D341Med (cell line): ENCODE results near the gene CPLX1.

Source experiments
- DNase-seq: peaks from one replicate; pipeline ENCODE4 v3.0.0; 2012; ENCODE audit warnings: low spot score

Gene CPLX1

DNA sequence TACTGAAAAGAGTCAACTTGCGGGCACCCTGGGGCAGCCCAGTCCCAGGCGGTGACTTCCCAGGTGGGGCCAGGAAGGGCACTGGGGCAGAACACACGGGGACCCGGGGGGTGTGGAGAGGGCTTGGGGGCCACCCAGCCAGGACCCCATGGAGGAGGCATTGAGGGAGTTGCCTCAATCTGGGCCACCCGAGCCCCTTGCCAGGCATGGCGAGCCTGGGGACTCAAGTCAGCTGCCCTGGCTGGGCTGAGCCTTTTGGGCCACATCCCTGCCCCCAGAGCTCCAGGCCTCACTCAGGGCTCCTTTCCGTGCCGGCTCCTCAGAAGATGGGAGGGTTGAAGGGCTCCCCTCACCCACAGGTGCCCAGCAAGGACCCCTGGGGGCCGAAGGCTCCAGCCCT, 6.6 kb upstream of the CPLX1 start:
- no peak for DNase-seq

DNA sequence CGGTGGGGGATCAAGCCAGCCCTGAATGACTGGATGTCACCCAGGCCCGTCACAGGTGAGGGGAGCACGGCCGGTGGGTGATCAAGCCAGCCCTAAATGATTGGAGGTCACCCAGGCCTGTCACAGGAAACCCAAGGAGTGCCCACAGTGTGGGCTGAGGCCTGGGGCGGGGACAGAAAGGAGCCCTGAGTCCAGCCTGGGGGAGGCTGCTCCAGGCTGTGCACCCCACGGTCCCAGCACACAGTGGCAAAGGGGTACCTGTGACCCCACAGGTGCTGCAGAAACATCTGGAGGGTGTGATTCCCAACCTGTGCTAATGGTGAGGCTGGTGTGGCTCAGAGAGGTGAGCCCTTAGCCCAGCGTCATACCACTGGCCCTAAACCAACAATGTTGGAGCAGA, 6.2 kb upstream of the CPLX1 start:
- no peak for DNase-seq

DNA sequence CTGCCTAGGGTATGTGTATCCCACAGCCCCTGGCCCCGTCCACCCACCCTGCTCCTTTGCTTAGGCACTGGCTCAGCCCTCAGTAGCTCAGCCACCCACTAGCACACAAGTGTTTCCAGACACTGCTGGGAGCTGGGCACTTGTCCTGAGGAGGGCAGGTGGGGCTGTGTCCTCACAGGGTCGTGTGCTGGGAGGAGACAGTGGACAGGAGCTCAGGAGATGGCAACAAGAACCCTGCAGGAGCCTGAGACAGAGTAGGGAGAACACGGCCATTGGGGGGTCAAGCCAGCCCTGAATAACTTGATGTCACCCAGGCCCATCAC, 5.5 kb upstream of the CPLX1 start:
- DNase-seq = no peak

DNA sequence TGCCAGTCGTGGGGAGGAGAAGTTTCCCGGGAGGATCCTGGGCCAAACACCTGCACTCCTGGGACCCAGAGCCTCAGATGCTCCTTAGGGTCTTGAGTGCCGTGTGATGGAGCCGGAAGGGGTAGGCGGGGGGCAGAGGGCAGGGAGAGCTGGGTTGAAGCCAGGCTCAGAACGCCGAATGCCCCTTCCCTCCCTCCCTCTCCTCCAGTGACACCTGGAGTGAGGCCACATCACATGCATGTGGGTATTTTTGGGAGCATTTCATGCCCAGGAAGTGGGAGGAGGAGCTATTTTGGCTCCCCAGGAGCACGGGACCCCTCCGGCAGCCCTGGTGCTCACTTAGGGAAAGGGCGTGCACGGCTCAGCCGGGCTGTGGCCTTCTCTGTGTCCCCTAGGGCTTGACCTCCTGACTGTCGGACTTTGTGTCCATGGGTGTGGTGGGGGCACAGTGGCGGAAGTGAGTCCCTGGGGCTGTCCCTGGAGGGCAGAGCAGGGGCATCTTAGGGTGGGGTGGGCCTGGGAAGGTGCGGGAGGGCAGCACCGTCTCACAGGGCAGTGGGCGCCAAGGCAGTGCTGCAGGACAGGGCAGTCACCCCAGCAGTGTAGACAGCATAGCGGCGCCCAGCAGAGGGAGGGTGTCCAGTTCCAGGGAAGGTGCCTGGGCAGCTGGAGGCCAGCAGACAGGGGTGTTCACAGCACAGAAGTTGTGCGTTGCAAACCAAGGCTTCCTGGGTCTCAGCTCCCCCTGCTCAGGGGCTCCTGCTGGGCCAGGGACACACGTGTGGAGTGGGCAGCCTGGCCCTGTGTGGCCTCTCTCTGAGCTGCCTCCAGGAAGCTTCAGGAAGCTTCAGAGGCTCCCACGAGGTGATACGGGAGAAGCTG, 4.9 kb upstream of the CPLX1 start:
- no peak for DNase-seq

DNA sequence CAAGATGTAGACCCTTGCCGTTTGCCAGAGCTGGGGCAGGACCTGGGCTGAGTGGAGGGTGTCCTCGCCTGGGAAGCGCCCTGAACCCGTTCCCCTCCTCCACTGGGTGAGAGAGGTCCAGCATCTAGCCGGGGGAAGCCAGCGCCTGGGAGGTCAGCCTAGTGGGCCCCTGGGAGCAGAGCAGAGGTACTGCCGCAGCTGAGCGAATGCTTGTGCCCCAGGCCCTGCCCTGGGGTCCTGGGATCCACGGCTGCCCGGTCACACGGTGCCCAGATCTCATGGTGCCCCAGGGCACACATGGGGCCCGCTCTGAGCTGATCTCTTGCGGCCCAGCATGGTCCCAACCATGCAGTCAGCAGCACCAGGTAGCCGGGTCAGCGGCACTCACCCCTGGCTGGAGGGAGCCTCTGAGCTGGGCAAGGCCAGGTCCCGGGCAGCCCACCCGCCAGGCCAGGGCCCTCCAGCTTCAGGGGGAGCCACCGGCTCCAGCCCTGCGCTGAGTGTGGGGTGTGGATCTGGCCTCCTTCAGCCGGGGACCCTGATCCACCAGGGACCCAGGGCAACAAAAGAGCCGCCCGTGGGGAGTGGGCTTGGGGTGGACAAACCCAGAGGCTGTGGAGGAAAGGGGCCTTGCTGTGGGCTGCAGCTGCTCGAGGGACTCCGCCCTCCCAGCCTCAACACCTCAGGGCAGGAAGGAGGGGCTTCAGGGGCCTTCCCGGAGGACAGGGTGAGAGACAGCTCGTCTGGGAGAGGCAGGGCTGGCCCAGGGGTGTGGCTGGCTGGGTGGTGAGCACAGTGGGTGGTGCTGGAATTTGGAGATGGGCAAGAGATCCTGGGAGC, 4.1 kb upstream of the CPLX1 start:
- DNase-seq = no peak

DNA sequence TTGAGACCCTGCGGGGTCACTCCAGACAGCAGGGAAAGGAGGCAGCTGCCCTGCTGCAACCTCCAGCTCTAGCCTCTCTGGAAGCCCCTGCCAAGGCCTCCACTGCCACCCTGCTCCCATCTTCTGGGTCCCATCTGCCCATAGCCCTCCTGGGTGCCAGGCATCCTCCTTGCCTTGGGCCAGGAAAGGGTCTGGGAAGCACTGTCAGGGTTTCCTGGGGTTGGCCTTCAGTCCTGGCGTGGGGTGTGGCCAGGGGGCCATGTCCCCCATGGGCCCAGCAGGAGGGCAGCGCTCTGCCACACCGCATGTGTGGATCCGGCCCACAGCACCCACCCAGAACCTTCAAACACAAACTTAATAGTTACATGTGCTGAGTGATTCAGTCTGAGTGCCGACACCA, 3.4 kb upstream of the CPLX1 start:
- DNase-seq = no peak

DNA sequence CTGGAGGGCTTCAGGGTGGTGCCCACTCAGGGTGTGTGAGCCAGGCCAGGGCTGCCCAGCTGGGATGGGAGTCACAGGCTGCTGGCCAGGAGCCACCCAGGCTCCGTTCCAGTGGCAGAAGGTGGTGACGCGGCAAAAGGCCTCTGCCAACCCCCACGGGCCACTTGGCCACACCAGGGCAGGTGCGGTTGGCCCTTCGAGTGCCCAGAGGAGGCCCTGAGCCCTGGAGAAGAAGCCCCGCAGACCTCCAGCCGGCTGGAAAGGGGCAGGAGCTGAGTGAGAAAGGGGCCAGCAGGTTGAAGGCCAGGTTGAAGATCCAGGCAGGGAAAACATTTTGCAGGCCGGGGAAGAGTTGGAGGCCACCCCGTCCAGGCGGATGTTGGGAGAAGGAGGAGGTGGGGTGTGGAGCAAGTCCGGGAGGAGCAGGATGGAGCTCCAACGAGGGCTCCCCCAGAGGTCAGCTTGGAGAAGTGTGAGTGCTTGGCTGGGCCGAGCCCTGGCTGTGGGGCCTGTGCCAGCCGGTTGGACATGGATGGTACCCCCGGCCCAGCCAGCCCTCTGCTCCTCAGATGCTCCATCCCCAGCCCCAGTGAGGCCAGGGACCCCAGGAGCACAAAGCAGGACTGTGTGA, 2.8 kb upstream of the CPLX1 start:
- no peak for DNase-seq

DNA sequence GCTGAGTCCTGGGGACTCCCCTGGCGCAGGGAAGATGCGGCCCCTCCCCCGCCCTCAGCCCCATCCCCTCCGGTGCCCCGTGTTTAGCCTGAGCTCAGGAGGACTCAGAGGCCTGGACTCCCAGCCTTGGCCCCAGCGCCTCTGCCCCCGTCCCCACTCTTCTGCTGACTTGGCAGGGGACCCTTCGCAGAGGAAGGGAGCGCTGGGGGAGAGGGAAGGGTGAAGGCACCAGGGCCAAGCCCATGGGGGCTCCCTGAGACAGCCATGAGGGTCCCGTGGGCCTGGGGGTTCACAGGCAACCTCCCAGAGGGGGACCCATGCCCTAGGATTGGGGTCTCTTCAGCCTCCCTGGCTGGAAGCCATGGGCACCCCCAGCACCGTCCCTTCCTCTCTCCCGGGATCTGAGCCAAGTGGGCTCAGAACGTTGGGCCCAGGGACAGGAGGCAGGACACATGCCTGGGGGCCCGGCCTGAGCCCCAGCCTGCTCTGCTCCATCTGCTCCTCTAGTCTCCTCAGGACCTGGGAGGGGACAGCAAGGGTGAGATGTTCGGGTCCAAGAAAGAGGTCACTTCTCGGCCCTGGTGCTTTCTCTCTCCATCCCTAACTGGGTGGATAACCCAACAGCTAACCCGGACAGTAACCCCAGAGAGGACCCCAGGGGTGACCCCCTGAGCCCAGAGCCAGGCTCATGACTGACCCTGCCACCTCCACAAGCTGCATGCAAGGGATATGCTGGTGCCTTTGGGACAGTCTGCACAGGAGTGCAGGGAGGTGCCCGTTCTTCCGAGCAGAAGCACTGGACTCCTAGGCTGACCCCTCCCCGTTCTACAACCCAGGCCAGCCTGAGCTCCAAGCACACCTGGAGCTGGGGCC, 1.5 kb upstream of the CPLX1 start:
- no peak for DNase-seq

DNA sequence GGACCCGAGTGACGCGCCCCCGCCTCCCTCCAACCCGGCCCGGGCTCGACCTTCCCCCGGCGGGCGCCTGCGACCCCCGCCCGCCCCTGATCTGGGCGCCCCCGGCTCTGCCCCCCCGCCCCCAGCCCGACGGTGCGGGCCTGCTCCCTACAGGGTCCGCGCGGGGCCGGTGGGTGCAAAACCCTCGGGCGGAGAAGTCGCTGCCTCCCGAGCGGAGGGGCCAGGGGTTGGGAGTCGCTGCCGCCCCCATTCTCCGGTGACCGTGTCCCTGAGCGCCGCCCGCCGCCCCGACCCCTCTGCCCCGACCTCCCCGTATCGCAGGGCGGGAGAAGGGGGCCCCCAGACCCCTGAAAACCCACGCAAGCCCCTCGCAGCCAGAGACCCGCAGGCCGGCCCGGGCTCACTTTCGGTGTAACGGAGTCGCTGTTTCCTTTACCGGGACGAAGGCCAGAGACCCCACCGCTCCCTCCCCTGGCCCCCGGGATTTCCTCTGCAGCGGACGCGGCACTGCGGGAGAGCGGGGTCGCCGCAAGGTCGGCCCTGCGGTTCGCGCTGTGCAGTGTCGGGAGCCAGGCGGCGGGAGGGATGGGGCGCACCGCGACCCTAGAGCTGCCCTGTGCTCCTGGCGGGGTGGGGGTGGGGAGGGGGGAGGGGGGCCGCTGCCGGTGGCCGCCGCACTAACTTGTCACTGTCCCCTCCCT, 729 bp upstream of the CPLX1 start:
- peak; percentile 89 for DNase-seq

DNA sequence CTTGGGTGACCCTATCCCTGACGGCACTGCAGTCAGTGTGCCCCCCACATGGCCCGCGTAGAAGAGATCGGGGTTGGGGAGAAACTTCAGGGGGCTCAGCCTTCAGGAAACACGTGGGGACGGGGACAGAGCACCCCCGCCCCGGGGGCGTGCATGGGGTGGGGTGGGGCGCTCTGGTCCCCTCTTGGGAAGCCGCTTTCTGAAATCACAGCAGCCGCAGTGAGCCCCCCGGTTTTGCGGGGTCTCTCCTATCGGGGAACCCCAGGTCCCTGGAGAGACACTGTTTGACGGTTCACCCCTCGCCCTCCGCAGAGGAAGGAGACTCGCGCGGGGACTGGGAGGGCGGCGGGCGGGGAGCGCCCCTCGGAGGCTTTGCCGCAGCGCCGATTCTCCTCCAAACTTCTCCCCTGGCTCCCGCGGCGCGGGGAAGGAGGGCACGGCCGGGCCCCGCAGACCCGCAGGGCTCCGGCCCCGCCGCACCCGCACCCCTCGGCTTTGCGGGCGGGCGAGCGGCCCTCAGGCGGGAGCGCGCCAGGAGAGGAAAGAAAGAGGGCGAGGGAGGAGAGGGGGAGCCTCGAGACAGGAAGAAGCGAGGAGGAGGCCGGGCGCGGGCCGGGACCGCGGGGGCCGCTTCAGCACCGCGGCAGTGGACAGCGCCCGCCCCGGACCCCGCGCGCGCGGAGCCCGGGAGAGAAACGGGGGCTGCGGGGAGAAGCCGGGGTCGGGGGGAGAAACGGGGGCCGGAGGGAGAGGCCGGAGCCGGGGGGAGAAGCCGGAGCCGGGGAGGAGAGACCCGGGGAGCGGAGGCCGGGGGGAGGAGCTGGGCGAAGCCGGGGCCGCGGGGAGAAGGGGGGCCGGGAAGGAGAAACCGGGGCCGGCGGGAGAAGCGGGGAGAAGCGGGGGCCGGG, 612 bp downstream of the CPLX1 start:
- peak; percentile 68 for DNase-seq

DNA sequence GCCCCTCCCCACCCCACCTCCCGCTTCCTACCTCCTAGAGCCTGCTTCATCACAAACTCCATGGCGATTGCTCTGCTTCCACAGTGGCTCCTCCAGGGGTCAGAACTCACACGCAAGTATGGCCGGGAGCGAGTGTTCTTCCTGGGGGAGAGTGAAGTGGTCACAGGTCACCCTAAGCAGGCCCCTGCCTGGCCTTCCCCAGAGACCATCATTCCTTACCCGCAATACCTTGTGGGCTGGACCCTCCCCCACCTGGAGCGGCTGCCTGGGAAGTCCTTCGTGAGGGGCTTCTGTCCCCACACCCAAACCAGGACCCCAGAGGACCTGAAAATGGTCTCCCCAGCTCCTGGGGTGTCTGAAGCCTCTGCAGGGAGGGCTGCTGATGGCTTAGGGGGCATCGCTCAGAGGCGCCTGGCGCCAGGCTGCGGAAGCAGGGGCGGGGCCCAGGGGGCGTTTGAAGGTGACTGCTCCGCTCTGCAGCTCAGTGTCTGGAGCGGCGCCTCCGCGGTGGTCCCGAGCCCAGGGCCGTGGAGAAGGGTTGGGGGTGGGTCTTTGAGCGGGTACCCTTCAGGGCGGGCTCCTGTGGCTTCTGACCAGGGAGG, 1.4 kb downstream of the CPLX1 start:
- peak; percentile 77 for DNase-seq

DNA sequence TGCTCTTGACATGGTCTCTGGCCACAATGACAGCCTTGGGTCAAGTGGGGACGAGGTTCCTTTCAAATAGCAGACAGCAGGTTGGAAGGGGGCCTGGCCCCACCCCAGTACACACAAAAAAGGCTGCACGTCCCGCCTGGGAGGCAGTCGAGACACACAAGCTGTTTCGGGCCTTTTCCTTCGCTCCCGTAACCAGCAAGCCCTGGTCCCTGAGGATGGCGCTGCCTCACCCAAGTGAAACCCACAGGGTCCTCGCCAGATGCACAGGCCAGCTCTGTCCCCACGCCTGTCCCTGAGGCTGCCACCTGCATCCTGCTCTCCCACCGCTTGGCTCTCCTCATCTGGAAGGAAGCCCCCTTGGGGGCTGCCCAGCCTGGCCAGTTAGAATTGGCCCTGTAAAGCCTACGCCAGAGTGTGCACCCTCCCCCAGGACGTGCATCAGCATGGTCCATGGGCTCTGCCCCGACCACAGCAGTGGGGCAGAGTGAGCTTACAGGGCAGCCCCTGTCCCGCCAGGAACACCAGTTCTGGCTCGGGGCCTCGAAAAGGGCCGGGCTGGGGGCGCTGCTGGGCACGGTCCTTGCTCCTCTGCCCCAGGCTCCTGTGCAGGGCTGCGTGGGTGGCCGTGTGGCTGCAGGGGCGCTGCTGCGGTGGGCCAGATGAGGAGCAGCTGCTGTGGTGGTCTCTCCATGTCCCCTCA, 2.0 kb downstream of the CPLX1 start:
- DNase-seq = peak; percentile 42

DNA sequence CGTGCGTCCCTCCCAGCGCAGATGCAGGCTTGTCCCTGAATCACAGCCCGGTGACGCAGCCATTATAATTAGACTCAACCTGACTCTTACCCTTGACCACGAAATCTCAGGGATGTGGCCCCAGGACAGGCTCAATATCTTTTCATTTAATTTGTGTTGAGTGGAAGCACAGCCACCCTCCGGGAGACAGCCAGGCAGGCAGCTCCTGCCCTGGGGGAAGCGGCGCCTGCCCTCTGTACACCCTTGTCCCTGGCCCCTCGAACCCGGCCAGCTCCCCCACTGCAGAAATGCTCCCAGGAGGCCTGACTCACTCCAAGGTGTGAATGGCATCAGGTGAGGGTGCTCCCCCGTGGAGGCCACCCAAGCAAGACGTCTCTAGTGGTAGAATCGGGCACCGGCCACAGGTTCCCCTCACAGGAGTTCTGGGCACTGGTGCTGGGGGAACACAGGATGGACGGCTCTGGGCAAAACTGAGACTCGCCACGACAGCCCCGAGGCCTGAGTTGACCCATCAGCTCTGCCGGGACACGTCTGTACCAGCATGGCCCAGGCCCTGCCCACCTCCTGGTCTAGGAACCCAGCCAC, 2.7 kb downstream of the CPLX1 start:
- no peak for DNase-seq

DNA sequence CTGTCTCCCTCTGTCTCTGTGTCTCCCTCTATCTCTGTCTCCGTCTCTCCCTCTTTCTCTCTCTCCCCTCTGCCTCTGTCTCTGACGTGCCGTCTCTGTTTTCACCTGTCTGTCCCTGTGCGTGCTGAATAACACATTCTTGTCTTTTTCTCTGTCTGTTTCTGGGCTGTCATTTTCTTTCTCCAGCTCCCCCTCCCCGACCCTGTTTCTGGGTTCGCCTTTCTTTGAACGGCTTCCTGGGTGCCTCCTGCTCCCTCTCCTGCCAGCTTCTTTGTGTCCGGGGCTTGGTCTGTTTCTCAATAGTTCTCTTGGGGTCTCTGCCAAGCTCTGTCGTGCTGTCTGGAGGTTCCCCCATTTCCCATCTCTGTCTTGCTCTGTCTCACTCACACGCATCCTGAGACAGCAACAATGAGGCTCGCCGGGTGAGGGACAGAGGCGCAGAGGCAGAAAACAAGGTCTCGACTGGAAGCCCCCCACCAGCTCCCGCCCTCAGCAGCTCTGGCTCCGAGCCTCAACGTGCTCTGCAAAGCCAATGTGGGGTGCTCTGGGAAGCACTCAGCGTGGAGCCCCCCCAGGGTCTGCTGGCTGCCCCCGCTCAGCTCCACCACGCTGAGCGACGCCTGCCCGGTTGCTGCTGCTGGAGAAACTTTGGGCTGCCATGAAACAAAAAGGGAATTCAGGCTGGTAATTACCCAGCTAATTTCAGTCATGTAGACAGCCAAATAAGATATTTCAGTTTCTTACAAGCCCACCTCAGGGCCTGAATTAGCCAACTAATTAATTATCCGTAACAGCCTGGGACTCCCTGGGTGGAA, 3.4 kb downstream of the CPLX1 start:
- no peak for DNase-seq

DNA sequence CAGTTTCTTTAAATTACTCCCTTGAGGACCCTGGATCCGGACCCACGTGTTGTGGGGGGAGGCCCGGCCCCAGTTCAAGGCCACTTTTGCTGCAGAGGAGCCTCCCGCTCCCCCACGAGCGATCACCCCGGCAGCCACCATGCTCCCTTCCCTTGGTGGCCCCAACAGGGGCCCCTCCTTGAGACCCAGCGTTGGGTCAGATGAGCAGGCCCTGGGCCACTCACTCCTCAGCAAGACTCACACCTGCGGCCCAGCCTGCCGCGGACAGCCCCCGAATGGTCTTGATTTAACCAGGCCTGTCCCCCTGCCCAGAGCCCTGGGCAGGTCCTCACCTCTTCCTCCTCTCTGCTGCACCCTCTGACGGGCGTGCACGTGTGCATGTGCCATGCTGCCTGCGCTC, 4.3 kb downstream of the CPLX1 start:
- no peak for DNase-seq

DNA sequence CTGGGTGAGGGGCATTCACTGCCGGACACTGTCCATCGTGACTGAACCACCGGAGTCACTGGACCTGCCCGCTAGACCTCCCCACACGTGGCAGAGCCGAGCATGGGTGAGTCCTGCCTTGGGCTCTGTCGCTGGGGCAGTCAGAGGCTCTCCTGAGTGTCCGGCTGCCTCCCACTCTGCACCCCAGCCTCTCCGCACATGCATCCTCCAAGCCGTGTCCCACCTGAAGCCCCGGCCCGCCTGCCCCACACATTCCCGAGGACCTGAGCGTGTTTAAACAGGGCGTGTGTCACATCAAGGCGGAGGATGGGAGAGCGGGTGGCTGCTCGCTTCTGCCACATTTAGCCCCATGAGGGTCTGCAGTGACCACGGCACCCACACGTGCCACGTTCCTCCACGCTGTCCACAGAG, 4.7 kb downstream of the CPLX1 start:
- no peak for DNase-seq

DNA sequence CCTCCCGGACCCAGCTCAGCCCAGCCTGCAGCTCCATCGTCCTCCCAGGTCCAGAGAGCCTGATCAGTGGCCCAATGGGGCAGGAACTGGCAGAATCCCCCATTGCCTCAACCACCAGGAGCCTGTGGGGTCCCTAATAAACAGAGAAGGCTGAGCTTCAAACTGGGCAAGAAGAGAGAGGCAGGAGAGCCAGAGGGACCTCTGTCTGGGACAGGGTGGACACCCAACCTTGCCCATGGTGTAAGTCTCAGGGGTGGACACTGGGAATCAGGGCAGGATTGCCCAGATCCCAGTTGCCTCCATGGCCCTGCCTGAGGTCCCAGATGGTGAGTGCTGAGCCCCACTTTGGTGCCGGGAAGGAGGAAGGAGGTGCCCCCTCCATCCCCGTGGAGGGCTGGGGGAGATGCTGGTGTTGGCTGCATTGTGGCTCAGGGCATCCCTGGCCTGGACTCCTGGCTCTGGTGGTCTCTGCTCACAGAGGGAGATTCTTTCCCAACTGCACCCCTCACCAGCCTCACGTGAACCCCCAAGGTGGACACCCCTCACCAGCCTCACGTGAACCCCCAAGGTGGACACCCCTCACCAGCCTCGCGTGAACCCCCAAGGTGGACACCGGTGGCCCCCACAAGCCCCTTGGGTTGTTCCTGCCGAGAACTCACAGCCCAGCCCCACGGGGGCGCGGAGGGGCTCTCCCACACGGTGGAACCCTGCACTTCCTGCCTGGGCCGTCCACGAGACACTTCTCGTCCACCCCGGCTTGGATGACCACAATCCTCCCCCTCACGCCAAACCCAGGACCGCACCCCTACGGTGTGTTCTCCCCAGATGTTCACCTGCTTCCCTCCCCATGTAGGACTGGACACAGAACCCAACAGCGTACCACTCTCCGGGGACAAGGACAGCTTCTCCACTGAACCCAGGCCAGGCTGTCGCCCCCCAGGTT, 5.4 kb downstream of the CPLX1 start:
- no peak for DNase-seq
